Coronary artery (tissue), 2 donors: ENCODE measurements around the gene ARHGAP30.
A peak's percentile ranks its signal among the peaks of the same experiment; 100 is the strongest.
"Not testable (repeated sequence)": the region's sequence is repeated elsewhere in the genome, so short reads cannot be mapped to it uniquely, and the experiment has no call there.

Experiments used
- DNase-seq: peaks from one replicate; pipeline ENCODE4 v3.0.0-alpha.2; 2017; ENCODE audit warnings: low spot score
- H3K27ac ChIP-seq, 2 donors: fragments of 200-600 bp; sonication (generic); one replicate each; pipeline ENCODE4 v1.5.1; 2016 to 2019
- H3K4me3 ChIP-seq: fragments of 200-600 bp; sonication (generic); 2 replicates; pipeline ENCODE4 v1.5.1; 2016; ENCODE audit warnings: mild to moderate bottlenecking, moderate library complexity
- CTCF ChIP-seq: fragments of 200-600 bp; sonication (generic); IDR thresholded peaks from one replicate; pipeline ENCODE4 v1.5.1; 2019; ENCODE audit warnings: antibody characterized with exemption

The ARHGAP30 gene

GRCh38 chr1:161021970-161022353 lies 47.7 kb downstream of the ARHGAP30 start:
- no peak for TF ChIP-seq CTCF

GRCh38 chr1:161021165-161021969 lies 48.3 kb downstream of the ARHGAP30 start:
- Histone ChIP-seq H3K27ac (peak overlapping the region; percentile 30 to 50), H3K4me3 (peak overlapping the region; percentile 72)
- DNase-seq = peak; percentile 87
- no peak for TF ChIP-seq CTCF

More at GRCh38 chr1:161021970-161022353, 47.7 kb downstream of the ARHGAP30 start:
- Histone ChIP-seq H3K27ac (no peak overlapping the region), H3K4me3 (no peak overlapping the region)
- no peak for DNase-seq

- H3K4me3 ChIP-seq = peak within 1 kb of the TSS; percentile 72
- H3K27ac ChIP-seq = peak within 1 kb of the TSS; percentile 30 to 50
- TF ChIP-seq CTCF = no peak
- no peak for DNase-seq
Observed at GRCh38 chr1:161020509-161021164, 49.1 kb downstream of the ARHGAP30 start, which contains the start of gene F11R. F11R (minus strand) TSS chr1:161021152; CDS start chr1:161021073, 79 bp downstream.

GRCh38 chr1:161019751-161020495 lies 49.8 kb downstream of the ARHGAP30 start:
- peak overlapping the region; percentile 72 for H3K4me3 ChIP-seq
- TF ChIP-seq CTCF = no peak
- H3K27ac ChIP-seq = peak overlapping the region in 1 of 2 donors; percentile 50
- no peak for DNase-seq

GRCh38 chr1:161019111-161019660 lies 50.5 kb downstream of the ARHGAP30 start:
- peak overlapping the region in 1 of 2 donors; percentile 50 for H3K27ac ChIP-seq
- H3K4me3 ChIP-seq = not testable (repeated sequence)

GRCh38 chr1:161018631-161018930 lies 51.1 kb downstream of the ARHGAP30 start:
- no peak overlapping the region for H3K27ac ChIP-seq
- no peak overlapping the region for H3K4me3 ChIP-seq
- DNase-seq = no peak
- no peak for TF ChIP-seq CTCF

More at GRCh38 chr1:161019111-161019660, 50.5 kb downstream of the ARHGAP30 start:
- not testable (repeated sequence) for DNase-seq
